RKO (cell line): ENCODE results near the gene MYO16.

Source experiments
- DNase-seq: peaks from one replicate; pipeline ENCODE4 v3.0.0-alpha.2; 2016; ENCODE audit warnings: low spot score

The MYO16 gene

GRCh38 chr13:108933061-108933460 is 303.6 kb downstream of the MYO16 start:
- DNase-seq = no peak

GRCh38 chr13:108938155-108938554 is 308.7 kb downstream of the MYO16 start:
- DNase-seq = no peak

GRCh38 chr13:108940121-108940520 is 310.7 kb downstream of the MYO16 start:
- DNase-seq = no peak

- DNase-seq = no peak
Observed at GRCh38 chr13:108943842-108944241, 314.4 kb downstream of the MYO16 start.

- DNase-seq = peak; percentile 9
Observed at GRCh38 chr13:108944760-108945159, 315.3 kb downstream of the MYO16 start.

- DNase-seq = no peak
Observed at GRCh38 chr13:108947551-108948030, 318.2 kb downstream of the MYO16 start.

GRCh38 chr13:108948251-108948671 is 318.9 kb downstream of the MYO16 start:
- no peak for DNase-seq

- DNase-seq = no peak
Observed at GRCh38 chr13:108950333-108951010, 321.1 kb downstream of the MYO16 start.

GRCh38 chr13:108955741-108956140 is 326.3 kb downstream of the MYO16 start:
- no peak for DNase-seq

- DNase-seq = peak; percentile 53
Observed at GRCh38 chr13:108957369-108958012, 328.1 kb downstream of the MYO16 start.

- DNase-seq = no peak
Observed at GRCh38 chr13:108958013-108958376, 328.6 kb downstream of the MYO16 start.

- DNase-seq = no peak
Observed at GRCh38 chr13:108959234-108959633, 329.8 kb downstream of the MYO16 start.

GRCh38 chr13:108960006-108960405 is 330.6 kb downstream of the MYO16 start:
- DNase-seq = no peak

- DNase-seq = peak; percentile 78
Observed at GRCh38 chr13:108961542-108962125, 332.2 kb downstream of the MYO16 start.

GRCh38 chr13:108962654-108963053 is 333.2 kb downstream of the MYO16 start:
- DNase-seq = no peak

GRCh38 chr13:108963276-108963810 is 333.9 kb downstream of the MYO16 start:
- DNase-seq = no peak

GRCh38 chr13:108963846-108964600 is 334.6 kb downstream of the MYO16 start:
- no peak for DNase-seq

- no peak for DNase-seq
Observed at GRCh38 chr13:108964606-108965005, 335.2 kb downstream of the MYO16 start.

- no peak for DNase-seq
Observed at GRCh38 chr13:108967371-108967770, 338.0 kb downstream of the MYO16 start.

- DNase-seq = no peak
Observed at GRCh38 chr13:108968566-108968965, 339.2 kb downstream of the MYO16 start.

GRCh38 chr13:108974686-108975085 is 345.3 kb downstream of the MYO16 start:
- no peak for DNase-seq

GRCh38 chr13:108980237-108980636 is 350.8 kb downstream of the MYO16 start:
- DNase-seq = no peak
